HG02763 (cell line): ENCODE measurements around the gene SLC38A7.
"Not testable (repeated sequence)": the region's sequence is repeated elsewhere in the genome, so short reads cannot be mapped to it uniquely, and the experiment has no call there.

Experiments
- ATAC-seq: cut with Tn5 transposase; IDR thresholded peaks from one replicate; pipeline ENCODE4 v1.9.1; 2021; ENCODE audit warnings: mild to moderate bottlenecking, moderate library complexity; ENCODE audit not compliant: unreplicated experiment

SLC38A7 gene

DNA sequence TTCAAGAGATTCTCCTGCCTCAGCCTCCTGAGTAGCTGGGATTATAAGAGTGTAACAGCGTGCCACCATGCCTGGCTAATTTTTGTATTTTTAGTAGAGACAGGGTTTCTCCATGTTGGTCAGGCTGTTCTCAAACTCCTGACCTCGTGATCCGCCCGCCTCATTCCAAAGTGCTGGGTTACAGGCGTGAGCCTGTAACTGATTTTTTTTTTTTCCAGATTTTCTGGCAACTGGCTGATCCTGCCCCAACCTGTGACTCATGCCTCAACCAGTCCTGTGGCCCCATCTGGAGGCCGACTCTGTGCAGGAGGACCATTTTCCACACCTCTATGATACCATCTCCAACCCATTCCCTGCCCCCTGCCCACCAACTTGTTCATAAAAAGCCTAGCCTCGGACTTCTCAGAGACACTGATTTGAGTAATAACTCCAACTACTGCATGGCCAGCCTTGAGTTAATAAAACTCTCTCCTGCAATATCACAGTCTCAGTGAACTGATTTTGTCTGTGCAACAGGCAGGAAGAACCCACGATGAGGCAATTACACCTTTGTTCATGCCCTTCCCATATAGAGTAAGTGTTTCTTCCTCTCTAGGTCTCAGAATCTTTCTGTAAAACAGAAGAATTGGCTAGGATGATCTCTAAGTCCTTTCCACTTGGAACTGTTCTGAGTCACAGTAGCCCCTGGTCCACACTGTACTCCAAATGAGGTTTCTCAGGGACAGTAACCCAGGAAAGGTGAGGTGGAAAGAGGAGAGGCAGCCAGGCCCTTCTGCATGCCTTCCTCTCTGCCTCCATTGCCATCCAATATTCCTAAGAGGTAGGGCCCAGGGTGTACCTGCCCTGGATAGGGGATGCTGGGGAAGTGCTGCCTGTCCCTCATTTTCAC, 46.2 kb downstream of the SLC38A7 start:
- ATAC-seq, result no peak

DNA sequence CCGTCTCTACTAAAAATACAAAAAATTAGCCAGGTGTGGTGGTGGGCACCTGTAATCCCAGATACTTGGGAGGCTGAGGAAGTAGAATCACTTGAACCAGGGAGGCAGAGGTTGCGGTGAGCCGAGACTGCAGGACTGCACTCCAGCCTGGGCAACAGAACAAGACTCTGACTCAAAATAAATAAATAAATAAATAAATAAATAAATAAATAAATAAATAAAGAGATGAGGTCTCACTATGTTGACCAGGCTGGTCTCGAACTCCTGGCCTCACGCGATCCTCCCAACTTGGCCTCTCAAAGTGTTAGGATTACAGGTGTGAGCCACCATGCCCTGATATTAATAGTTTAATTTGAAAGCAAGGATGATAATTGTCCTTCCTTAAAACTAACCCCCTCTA, 47.5 kb downstream of the SLC38A7 start:
- not testable (repeated sequence) for ATAC-seq

DNA sequence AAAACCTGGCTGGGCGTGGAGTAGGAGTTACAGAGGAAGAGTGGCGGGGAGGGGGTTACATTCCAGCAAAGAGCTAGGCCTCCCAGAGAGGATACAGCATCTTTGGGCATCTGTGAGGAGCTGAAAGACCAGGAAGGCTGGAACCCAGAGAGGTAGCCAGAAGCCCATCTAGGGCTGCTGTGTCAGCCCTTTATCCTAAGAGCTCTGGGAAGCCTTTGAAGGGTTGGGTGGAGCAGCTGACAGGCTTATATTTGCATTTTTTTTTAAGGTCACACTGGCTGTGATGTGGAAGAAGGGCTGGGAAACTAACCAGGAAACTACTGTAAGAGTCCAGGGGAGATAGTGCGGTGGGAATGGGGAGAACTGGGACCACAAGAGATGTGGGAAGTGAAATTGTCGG, 48.1 kb downstream of the SLC38A7 start:
- no peak for ATAC-seq

DNA sequence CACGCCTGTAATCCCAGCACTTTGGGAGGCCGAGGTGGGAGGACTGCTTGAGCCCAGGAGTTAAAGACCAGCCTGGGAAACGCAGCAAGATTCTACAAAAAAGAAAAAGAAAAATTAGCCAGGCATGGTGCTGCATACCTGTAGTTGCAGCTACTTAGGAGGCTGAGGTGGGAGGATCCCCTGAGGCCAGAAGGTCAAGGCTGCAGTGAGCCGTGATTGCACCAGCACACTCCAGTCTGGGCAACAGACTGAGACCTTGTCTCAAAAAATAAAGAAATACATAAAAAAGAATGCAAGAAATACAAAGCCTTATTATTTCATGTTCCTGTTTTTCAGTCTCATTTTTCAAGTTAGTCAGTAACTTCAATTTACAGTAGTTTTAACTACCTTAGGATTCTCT, 49.1 kb downstream of the SLC38A7 start:
- ATAC-seq, result no peak

DNA sequence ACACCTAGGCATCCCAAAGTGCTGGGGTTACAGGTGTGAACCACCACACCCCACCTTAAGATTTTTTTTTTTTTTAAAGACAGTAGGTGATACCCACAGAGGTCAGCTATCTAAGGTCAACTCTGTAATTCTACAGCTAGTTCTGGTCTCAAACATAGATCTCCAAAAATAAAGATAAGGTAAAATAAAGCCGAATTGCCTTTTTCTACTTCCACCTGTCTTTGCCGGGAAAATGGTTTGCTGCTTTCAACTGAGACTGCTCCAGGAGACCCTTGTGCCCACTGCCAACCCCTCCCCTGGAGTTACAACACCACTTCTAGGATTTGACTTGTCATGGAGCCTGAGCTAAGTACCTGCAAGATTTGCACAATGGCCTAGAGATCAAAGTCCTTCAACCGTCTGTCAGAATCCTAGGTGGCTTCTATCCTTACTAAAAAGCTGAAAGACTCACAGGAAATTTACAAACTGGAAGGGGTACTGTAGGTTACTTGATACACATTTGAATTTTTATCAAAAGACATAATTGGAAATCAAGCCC, 50.2 kb downstream of the SLC38A7 start:
- ATAC-seq, result no peak

DNA sequence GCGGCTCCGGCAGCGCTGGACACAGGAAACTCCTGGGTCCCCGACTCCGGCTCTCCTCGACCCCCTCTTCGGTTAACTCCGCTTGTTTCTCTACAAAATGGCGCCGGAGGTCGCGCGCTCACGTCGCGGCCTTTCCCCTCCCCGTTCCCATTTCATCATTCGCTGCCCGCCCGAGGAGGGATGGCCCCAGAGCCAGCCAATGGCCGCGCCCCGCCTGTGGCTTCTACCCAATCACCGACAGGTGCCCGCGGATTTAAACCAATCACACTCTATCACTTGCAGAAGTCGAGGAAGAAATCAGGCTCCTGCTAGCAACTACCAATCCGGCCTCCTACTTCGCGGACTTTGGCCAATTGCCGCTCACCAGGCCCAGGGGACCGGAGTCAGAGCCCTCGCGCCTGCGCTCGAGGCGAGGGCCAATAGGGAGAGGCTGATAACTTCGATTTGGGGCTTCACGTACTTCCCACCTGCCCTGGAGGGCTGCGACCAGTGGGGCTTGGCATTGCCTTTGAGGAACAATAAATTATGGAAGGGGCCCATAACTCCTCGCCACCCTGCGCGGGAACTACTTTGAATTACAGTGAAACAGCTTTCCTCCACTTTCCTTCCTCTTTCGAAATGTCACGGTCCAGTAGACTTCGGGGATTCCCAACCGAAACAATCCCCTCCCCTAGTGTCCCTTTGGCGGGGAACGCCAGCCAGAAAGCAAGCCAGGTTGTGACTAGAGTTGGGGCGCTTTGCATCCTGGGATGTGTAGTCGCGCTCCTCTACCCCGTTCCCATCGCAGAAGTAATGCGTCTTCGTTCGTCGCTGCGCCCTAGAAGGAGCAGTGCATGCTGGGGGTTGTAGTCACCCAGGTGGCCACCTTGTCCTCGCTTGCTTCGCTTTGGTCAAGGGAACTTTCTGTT, 54.6 kb downstream of the SLC38A7 start, which contains the start of gene CNOT1:
CNOT1 (minus strand) TSS at position 94 of the 908 bp plus-strand sequence. CDS start 30,489 bp downstream, outside the sequence.
- peak; percentile 91 for ATAC-seq

DNA sequence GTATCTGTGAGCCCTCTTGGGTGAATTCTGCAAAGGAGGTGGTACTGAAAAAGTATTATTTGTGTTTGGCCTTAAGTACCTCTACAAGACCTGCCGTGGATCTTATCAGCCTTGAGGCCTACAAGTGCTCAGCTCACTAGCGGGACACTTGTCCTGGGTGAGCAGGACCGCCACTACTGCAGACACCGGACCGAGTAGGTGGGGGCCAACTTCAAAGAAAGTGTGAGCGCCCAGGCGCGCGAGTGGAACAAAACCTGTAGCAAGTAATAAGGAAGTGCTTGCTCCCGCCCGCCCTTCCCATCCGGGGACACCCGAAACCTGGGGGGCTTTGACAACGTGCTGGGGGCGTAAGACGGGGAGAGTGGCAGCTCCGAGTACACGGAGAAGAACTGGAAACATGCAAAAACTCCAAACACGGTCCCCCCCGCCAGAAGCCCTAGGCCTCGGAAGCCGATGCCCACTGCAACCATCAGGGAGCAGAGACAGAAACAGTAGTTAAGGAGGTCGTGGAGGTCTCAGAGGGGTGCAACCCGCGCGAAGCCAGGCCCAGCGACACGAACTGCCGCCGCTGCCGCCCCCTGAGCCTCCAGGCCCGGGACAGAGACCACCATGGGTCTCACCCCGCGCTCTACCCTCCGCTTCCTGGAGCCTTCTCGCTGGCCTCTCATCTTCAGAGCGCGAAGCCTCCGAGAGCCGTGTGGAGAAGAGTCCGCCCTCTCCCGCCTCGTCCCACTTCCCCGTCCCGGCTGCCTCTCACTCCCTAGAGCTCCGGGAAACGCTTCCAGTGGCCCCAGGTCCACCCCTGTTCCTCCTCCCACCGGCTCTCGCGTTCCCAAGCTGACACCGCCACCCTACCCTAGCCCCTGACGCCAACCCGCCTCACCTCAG, 55.5 kb downstream of the SLC38A7 start:
- ATAC-seq, result no peak

DNA sequence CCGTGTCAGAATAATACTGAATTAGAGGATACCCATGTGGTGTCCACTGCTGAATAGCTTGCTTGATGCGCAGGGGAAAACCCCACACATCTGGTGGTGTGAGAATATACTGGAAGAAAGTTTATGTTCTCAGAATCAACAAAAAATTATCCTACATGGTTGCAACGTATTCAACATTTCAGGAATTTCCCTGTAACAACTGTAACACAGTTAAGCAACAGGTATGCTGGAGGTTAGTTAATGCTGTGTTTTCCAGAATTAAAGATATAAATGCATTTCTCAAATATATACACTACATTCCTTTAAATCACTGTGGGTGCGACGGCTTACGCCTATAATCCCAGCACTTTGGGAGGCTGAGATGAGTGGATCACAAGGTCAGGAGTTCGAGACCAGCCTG, 60.4 kb downstream of the SLC38A7 start:
- ATAC-seq, result no peak

DNA sequence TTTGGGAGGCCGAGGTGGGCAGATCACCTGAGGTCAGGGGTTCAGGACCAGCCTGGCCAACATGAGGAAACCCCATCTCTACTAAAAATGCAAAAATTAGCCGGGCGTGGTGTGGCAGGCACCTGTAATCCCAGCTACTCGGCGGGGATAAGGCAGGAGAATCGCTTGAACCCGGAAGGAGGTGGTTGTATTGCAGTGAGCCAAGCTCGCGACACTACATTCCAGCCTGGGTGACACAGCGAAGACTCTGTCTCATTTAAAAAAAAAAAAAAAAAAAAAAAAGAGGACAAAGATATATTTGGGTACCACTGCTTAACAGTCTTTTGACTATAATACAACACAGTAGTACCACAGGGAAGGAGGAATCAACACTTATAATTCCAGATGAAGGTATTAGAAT, 64.2 kb downstream of the SLC38A7 start:
- no peak for ATAC-seq

DNA sequence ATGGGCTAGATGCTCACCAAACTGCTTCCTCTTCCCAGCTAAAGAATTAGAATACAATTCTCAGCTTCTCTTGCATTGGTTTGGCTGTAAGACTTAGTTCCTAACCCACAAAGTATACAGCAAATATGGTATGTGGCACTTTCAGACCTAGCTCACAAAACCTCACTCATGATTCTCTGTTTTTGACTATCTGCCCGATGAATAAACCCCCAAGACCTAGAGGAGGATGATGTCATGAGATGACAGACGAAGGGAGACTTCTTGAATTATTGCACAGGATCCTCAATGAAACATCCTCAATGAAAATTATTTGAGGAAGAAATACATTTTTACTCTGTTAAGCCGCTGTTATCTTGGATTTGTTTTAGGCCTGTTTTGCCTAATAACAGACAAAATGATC, 69.3 kb downstream of the SLC38A7 start:
- ATAC-seq, result no peak
